ENCODE data around the gene FARP2. TPM values are rescaled to one million over a fixed set of nuclear protein-coding genes. Genes with fewer than 3 reads are reported as not detected.
A peak's percentile ranks its signal among the peaks of the same experiment; 100 is the strongest.
"Not testable (repeated sequence)": the region's sequence is repeated elsewhere in the genome, so short reads cannot be mapped to it uniquely, and the experiment has no call there.

The FARP2 gene
- total RNA-seq, 1 donor, result 41.3 TPM

- Histone ChIP-seq H3K4me3 (ENCODE audit: insufficient read depth, low read length) (no peak overlapping the region), H3K27ac (ENCODE audit: low read depth, low read length) (no peak overlapping the region), H3K4me1 (ENCODE audit: insufficient read depth, low read length) (peaks cover 23% of the 10 kb centered on the region), H2AFZ (ENCODE audit: low read length) (no peak overlapping the region), H3K4me2 (ENCODE audit: insufficient read depth, low read length) (no peak overlapping the region), H4K20me1 (ENCODE audit: insufficient read depth, low read length) (peaks cover 2% of the 10 kb centered on the region), H3K27me3 (ENCODE audit: insufficient read depth, low read length) (no peaks in the 10 kb centered on the region), H3K79me2 (ENCODE audit: insufficient read depth, low read length) (no peaks in the 10 kb centered on the region), H3K36me3 (ENCODE audit: insufficient read depth, low read length) (peaks cover 44% of the 10 kb centered on the region), H3K9me3 (ENCODE audit: low read depth, low read length) (no peaks in the 10 kb centered on the region)
- peak; percentile 25 for DNase-seq (ENCODE audit: insufficient read length, low spot score, missing footprints)
- no peak for TF ChIP-seq CTCF (IDR thresholded peaks at IDR 0.05; ENCODE audit: extremely low read depth, low read depth, low read length)
Observed at GRCh38 chr2:241413929-241414580, 58.0 kb downstream of the FARP2 start.

- DNase-seq (ENCODE audit: insufficient read length, low spot score, missing footprints), result peak; percentile 47
- peaks cover 23% of the 10 kb centered on the region for H3K4me1 ChIP-seq (ENCODE audit: insufficient read depth, low read length)
- no peak overlapping the region for H3K4me3 ChIP-seq (ENCODE audit: insufficient read depth, low read length)
- no peaks in the 10 kb centered on the region for H3K27me3 ChIP-seq (ENCODE audit: insufficient read depth, low read length)
- peaks cover 51% of the 10 kb centered on the region for H3K36me3 ChIP-seq (ENCODE audit: insufficient read depth, low read length)
- no peak overlapping the region for H3K4me2 ChIP-seq (ENCODE audit: insufficient read depth, low read length)
- H3K9me3 ChIP-seq (ENCODE audit: low read depth, low read length), result no peaks in the 10 kb centered on the region
- no peak for TF ChIP-seq CTCF (IDR thresholded peaks at IDR 0.05; ENCODE audit: extremely low read depth, low read depth, low read length)
- H4K20me1 ChIP-seq (ENCODE audit: insufficient read depth, low read length), result peaks cover 2% of the 10 kb centered on the region
- no peaks in the 10 kb centered on the region for H3K79me2 ChIP-seq (ENCODE audit: insufficient read depth, low read length)
- H2AFZ ChIP-seq (ENCODE audit: low read length), result no peak overlapping the region
- H3K27ac ChIP-seq (ENCODE audit: low read depth, low read length), result no peak overlapping the region
Observed at GRCh38 chr2:241415196-241415595, 59.1 kb downstream of the FARP2 start.

- no peak overlapping the region for H3K4me2 ChIP-seq (ENCODE audit: insufficient read depth, low read length)
- no peak overlapping the region for H3K27ac ChIP-seq (ENCODE audit: low read depth, low read length)
- no peak for DNase-seq (ENCODE audit: insufficient read length, low spot score, missing footprints)
- H3K4me1 ChIP-seq (ENCODE audit: insufficient read depth, low read length), result peaks cover 1% of the 10 kb centered on the region
- H2AFZ ChIP-seq (ENCODE audit: low read length), result no peak overlapping the region
- no peaks in the 10 kb centered on the region for H3K27me3 ChIP-seq (ENCODE audit: insufficient read depth, low read length)
- no peaks in the 10 kb centered on the region for H3K9me3 ChIP-seq (ENCODE audit: low read depth, low read length)
- no peak overlapping the region for H3K4me3 ChIP-seq (ENCODE audit: insufficient read depth, low read length)
- H3K79me2 ChIP-seq (ENCODE audit: insufficient read depth, low read length), result no peaks in the 10 kb centered on the region
- TF ChIP-seq CTCF (IDR thresholded peaks at IDR 0.05; ENCODE audit: extremely low read depth, low read depth, low read length), result no peak
- H3K36me3 ChIP-seq (ENCODE audit: insufficient read depth, low read length), result peaks cover 57% of the 10 kb centered on the region
- peaks cover 2% of the 10 kb centered on the region for H4K20me1 ChIP-seq (ENCODE audit: insufficient read depth, low read length)
Observed at GRCh38 chr2:241417626-241418025, 61.5 kb downstream of the FARP2 start.

- Histone ChIP-seq H3K9me3 (ENCODE audit: low read depth, low read length) (peaks cover 2% of the 10 kb centered on the region), H3K4me3 (ENCODE audit: insufficient read depth, low read length) (no peak overlapping the region), H3K4me2 (ENCODE audit: insufficient read depth, low read length) (no peak overlapping the region), H3K27ac (ENCODE audit: low read depth, low read length) (no peak overlapping the region), H3K36me3 (ENCODE audit: insufficient read depth, low read length) (peaks cover 35% of the 10 kb centered on the region), H3K4me1 (ENCODE audit: insufficient read depth, low read length) (no peaks in the 10 kb centered on the region), H3K27me3 (ENCODE audit: insufficient read depth, low read length) (no peaks in the 10 kb centered on the region), H2AFZ (ENCODE audit: low read length) (no peak overlapping the region), H3K79me2 (ENCODE audit: insufficient read depth, low read length) (no peaks in the 10 kb centered on the region), H4K20me1 (ENCODE audit: insufficient read depth, low read length) (no peaks in the 10 kb centered on the region)
- TF ChIP-seq CTCF (IDR thresholded peaks at IDR 0.05; ENCODE audit: extremely low read depth, low read depth, low read length), result no peak
- DNase-seq (ENCODE audit: insufficient read length, low spot score, missing footprints), result no peak
Observed at GRCh38 chr2:241421330-241421729, 65.2 kb downstream of the FARP2 start.

GRCh38 chr2:241421942-241422341, 65.9 kb downstream of the FARP2 start:
- not testable (repeated sequence) for H3K79me2 ChIP-seq (ENCODE audit: insufficient read depth, low read length); H3K4me3 ChIP-seq (ENCODE audit: insufficient read depth, low read length); H3K9me3 ChIP-seq (ENCODE audit: low read depth, low read length); H3K4me1 ChIP-seq (ENCODE audit: insufficient read depth, low read length); H3K4me2 ChIP-seq (ENCODE audit: insufficient read depth, low read length); H3K27me3 ChIP-seq (ENCODE audit: insufficient read depth, low read length); DNase-seq (ENCODE audit: insufficient read length, low spot score, missing footprints); H2AFZ ChIP-seq (ENCODE audit: low read length); H4K20me1 ChIP-seq (ENCODE audit: insufficient read depth, low read length); H3K27ac ChIP-seq (ENCODE audit: low read depth, low read length)
- H3K36me3 ChIP-seq (ENCODE audit: insufficient read depth, low read length), result peaks cover 35% of the 10 kb centered on the region
